Measurements from ENCODE around the gene NAV2. TPM values are rescaled to one million over a fixed set of nuclear protein-coding genes. Genes with fewer than 3 reads are reported as not detected.

The NAV2 gene
- total RNA-seq, 1 donor from 2014 or later, result not detected

- H3K4me1 Mint-ChIP-seq, result peaks cover 3% of the 10 kb centered on the region
- DNase-seq, result no peak
- intact Hi-C loops (cut with micrococcal nuclease), result no loop called here
- H3K4me3 Mint-ChIP-seq, result no peak overlapping the region
- no peak overlapping the region for H3K27ac Mint-ChIP-seq
- peaks cover 14% of the 10 kb centered on the region for H3K27me3 Mint-ChIP-seq
- no peaks in the 10 kb centered on the region for H3K36me3 Mint-ChIP-seq (ENCODE audit: low read depth)
- H3K9me3 Mint-ChIP-seq, result no peaks in the 10 kb centered on the region
Observed at GRCh38 chr11:20089796-20090653, 377.4 kb downstream of the NAV2 start.

GRCh38 chr11:20090654-20091374 is 378.2 kb downstream of the NAV2 start:
- no peak for DNase-seq
- peaks cover 14% of the 10 kb centered on the region for H3K27me3 Mint-ChIP-seq
- H3K36me3 Mint-ChIP-seq (ENCODE audit: low read depth), result no peaks in the 10 kb centered on the region
- H3K4me1 Mint-ChIP-seq, result peaks cover 3% of the 10 kb centered on the region
- no peak overlapping the region for H3K4me3 Mint-ChIP-seq
- intact Hi-C loops (cut with micrococcal nuclease), result no loop called here
- H3K9me3 Mint-ChIP-seq, result no peaks in the 10 kb centered on the region
- H3K27ac Mint-ChIP-seq, result no peak overlapping the region

- no peaks in the 10 kb centered on the region for H3K9me3 Mint-ChIP-seq
- no peak overlapping the region for H3K27ac Mint-ChIP-seq
- H3K27me3 Mint-ChIP-seq, result peaks cover 17% of the 10 kb centered on the region
- DNase-seq, result no peak
- H3K4me1 Mint-ChIP-seq, result peaks cover 3% of the 10 kb centered on the region
- no peaks in the 10 kb centered on the region for H3K36me3 Mint-ChIP-seq (ENCODE audit: low read depth)
- intact Hi-C loops (cut with micrococcal nuclease), result no loop called here
- H3K4me3 Mint-ChIP-seq, result no peak overlapping the region
Observed at GRCh38 chr11:20093775-20094174, 381.1 kb downstream of the NAV2 start.

DNA sequence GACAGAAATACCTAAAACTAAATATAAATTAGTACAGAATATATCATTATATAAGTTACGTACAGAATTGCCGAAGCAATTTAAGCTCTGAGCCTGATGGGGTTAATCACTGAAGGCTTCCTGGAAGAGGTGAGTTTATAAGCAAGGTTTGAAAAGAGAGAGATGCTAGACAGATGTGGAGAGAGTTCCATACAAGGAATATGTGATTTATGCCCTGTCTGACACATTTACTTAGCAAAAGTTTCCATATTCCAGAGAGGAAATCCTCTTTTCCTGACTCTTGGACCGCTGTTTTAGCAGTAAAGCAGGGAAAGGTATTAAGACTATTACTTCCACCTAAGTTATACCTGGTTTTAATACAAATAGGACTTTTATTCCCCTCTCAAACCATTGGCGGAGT is 382.6 kb downstream of the NAV2 start:
- Mint-ChIP-seq H3K27me3 (peaks cover 9% of the 10 kb centered on the region), H3K4me3 (no peak overlapping the region), H3K4me1 (no peaks in the 10 kb centered on the region), H3K27ac (no peak overlapping the region), H3K36me3 (ENCODE audit: low read depth) (no peaks in the 10 kb centered on the region), H3K9me3 (no peaks in the 10 kb centered on the region)
- intact Hi-C loops (cut with micrococcal nuclease), result no loop called here
- no peak for DNase-seq

GRCh38 chr11:20097319-20098221 is 384.9 kb downstream of the NAV2 start:
- intact Hi-C loops (cut with micrococcal nuclease), result no loop called here
- no peaks in the 10 kb centered on the region for H3K4me1 Mint-ChIP-seq
- H3K4me3 Mint-ChIP-seq, result no peak overlapping the region
- H3K27me3 Mint-ChIP-seq, result peaks cover 4% of the 10 kb centered on the region
- no peak overlapping the region for H3K27ac Mint-ChIP-seq
- DNase-seq, result no peak
- no peaks in the 10 kb centered on the region for H3K9me3 Mint-ChIP-seq
- H3K36me3 Mint-ChIP-seq (ENCODE audit: low read depth), result no peaks in the 10 kb centered on the region

- no peak for DNase-seq
- intact Hi-C loops (cut with micrococcal nuclease), result no loop called here
- no peaks in the 10 kb centered on the region for H3K9me3 Mint-ChIP-seq
- no peak overlapping the region for H3K4me3 Mint-ChIP-seq
- no peaks in the 10 kb centered on the region for H3K4me1 Mint-ChIP-seq
- H3K27me3 Mint-ChIP-seq, result peaks cover 4% of the 10 kb centered on the region
- H3K36me3 Mint-ChIP-seq (ENCODE audit: low read depth), result no peaks in the 10 kb centered on the region
- H3K27ac Mint-ChIP-seq, result no peak overlapping the region
Observed at GRCh38 chr11:20099527-20099926, 386.9 kb downstream of the NAV2 start.

- Mint-ChIP-seq H3K9me3 (no peaks in the 10 kb centered on the region), H3K4me1 (no peaks in the 10 kb centered on the region), H3K4me3 (no peak overlapping the region), H3K27me3 (peaks cover 4% of the 10 kb centered on the region), H3K27ac (no peak overlapping the region), H3K36me3 (ENCODE audit: low read depth) (no peaks in the 10 kb centered on the region)
- no peak for DNase-seq
- intact Hi-C loops (cut with micrococcal nuclease), result no loop called here
Observed at GRCh38 chr11:20102397-20102796, 389.8 kb downstream of the NAV2 start.

DNA sequence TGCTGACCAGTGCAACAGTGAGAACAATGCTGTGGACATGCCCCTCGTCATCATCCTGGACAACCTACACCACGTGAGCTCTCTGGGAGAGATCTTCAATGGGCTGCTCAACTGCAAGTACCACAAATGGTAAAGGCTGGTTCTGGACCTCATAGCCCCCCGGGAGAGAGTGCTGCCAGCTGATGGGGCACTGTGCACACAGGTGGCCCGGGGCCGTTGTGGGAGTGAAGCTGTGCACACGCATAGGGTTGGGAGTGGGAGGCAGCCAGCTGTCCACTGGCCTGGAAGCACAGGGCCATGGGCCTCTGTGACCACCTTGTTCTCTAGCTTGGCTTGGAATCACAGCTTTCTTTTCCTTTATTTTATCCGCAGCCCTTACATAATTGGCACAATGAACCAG is 390.6 kb downstream of the NAV2 start:
- DNase-seq, result no peak
- Mint-ChIP-seq H3K27me3 (peaks cover 2% of the 10 kb centered on the region), H3K4me3 (no peak overlapping the region), H3K4me1 (no peaks in the 10 kb centered on the region), H3K27ac (no peak overlapping the region), H3K36me3 (ENCODE audit: low read depth) (no peaks in the 10 kb centered on the region), H3K9me3 (no peaks in the 10 kb centered on the region)
- intact Hi-C loops (cut with micrococcal nuclease), result no loop called here

DNA sequence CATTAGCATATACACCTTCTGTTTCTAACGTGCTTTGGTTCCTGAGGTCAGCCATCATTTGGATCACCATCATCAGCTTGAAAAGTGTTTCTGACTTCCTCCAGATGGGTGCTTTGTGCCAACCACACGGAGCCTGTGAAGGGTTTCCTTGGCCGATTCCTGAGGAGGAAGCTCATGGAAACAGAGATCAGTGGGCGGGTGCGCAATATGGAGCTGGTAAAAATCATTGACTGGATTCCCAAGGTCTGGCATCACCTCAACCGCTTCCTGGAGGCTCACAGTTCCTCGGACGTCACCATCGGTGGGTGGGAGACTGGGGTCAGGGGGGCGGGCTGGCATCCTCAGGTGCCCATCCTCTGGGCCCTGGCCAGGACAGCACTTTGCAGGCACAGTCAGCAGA is 392.8 kb downstream of the NAV2 start:
- no peak for DNase-seq
- H3K4me3 Mint-ChIP-seq, result no peak overlapping the region
- no peaks in the 10 kb centered on the region for H3K9me3 Mint-ChIP-seq
- no peaks in the 10 kb centered on the region for H3K4me1 Mint-ChIP-seq
- intact Hi-C loops (cut with micrococcal nuclease), result no loop called here
- H3K36me3 Mint-ChIP-seq (ENCODE audit: low read depth), result no peaks in the 10 kb centered on the region
- H3K27me3 Mint-ChIP-seq, result no peaks in the 10 kb centered on the region
- H3K27ac Mint-ChIP-seq, result no peak overlapping the region

GRCh38 chr11:20109731-20110445 is 397.3 kb downstream of the NAV2 start:
- no peaks in the 10 kb centered on the region for H3K9me3 Mint-ChIP-seq
- no peaks in the 10 kb centered on the region for H3K27me3 Mint-ChIP-seq
- H3K4me3 Mint-ChIP-seq, result no peak overlapping the region
- H3K27ac Mint-ChIP-seq, result no peak overlapping the region
- no peak for DNase-seq
- H3K36me3 Mint-ChIP-seq (ENCODE audit: low read depth), result no peaks in the 10 kb centered on the region
- H3K4me1 Mint-ChIP-seq, result peaks cover 1% of the 10 kb centered on the region
- intact Hi-C loops (cut with micrococcal nuclease), result loop anchor here (5.0 kb wide), 1 partner anchor 173 kb away; no protein-coding TSS in a partner anchor

- Mint-ChIP-seq H3K27me3 (no peaks in the 10 kb centered on the region), H3K4me1 (peaks cover 1% of the 10 kb centered on the region), H3K9me3 (no peaks in the 10 kb centered on the region), H3K4me3 (no peak overlapping the region), H3K36me3 (ENCODE audit: low read depth) (no peaks in the 10 kb centered on the region), H3K27ac (no peak overlapping the region)
- intact Hi-C loops (cut with micrococcal nuclease), result loop anchor here (1.0 to 5.0 kb wide), 2 partner anchors 160 to 174 kb away; no protein-coding TSS in a partner anchor
- DNase-seq, result peak; percentile 82
Observed at GRCh38 chr11:20110908-20111669, 398.5 kb downstream of the NAV2 start.

- no peaks in the 10 kb centered on the region for H3K36me3 Mint-ChIP-seq (ENCODE audit: low read depth)
- no peak for DNase-seq
- H3K4me3 Mint-ChIP-seq, result no peak overlapping the region
- intact Hi-C loops (cut with micrococcal nuclease), result loop anchor here (1.0 to 5.0 kb wide), 2 partner anchors 161 to 175 kb away; no protein-coding TSS in a partner anchor
- H3K27me3 Mint-ChIP-seq, result no peaks in the 10 kb centered on the region
- H3K9me3 Mint-ChIP-seq, result no peaks in the 10 kb centered on the region
- no peak overlapping the region for H3K27ac Mint-ChIP-seq
- H3K4me1 Mint-ChIP-seq, result peaks cover 1% of the 10 kb centered on the region
Observed at GRCh38 chr11:20111871-20112270, 399.2 kb downstream of the NAV2 start.

All from activated CD4-positive, alpha-beta T cell treated with anti-CD3 and anti-CD28 coated beads, Interleukin-2, amount 10 ng/mL, durations not matched to agents 24 days and 14 days (primary cell).